SU-DHL-6 (cell line): ENCODE data around the gene TSHZ2.

Experiments used
- CTCF ChIP-seq: fragments of 200-600 bp; sonication (generic); IDR thresholded peaks from one replicate; pipeline ENCODE4 v1.5.1; 2017; ENCODE audit warnings: antibody characterized with exemption, mild to moderate bottlenecking, low read length, moderate library complexity; ENCODE audit not compliant: insufficient read depth, poor library complexity, severe bottlenecking
- EZH2phosphoT487 ChIP-seq: fragments of 200-600 bp; sonication (generic), shearing (Covaris generic); conservative IDR thresholded peaks from 2 replicates; pipeline ENCODE4 v1.6.1; 2018; ENCODE audit warnings: mild to moderate bottlenecking, antibody characterized with exemption, low read length, moderate library complexity, mixed read lengths

- no peak for TF ChIP-seq CTCF
- TF ChIP-seq EZH2phosphoT487 = no peak
These were observed 219.8 kb downstream of the TSHZ2 start for GRCh38 chr20:53191957-53192356.
